Anterior cingulate cortex (tissue), 58 donors: ENCODE results near the gene F11R.
A peak's percentile ranks its signal among the peaks of the same experiment; 100 is the strongest.
"Not testable (repeated sequence)": the region's sequence is repeated elsewhere in the genome, so short reads cannot be mapped to it uniquely, and the experiment has no call there.

Experiments
- DNase-seq, 58 donors: peaks; one replicate each; lab custom pipeline; 2025; lab: John Stamatoyannopoulos, UW

The F11R gene

DNA sequence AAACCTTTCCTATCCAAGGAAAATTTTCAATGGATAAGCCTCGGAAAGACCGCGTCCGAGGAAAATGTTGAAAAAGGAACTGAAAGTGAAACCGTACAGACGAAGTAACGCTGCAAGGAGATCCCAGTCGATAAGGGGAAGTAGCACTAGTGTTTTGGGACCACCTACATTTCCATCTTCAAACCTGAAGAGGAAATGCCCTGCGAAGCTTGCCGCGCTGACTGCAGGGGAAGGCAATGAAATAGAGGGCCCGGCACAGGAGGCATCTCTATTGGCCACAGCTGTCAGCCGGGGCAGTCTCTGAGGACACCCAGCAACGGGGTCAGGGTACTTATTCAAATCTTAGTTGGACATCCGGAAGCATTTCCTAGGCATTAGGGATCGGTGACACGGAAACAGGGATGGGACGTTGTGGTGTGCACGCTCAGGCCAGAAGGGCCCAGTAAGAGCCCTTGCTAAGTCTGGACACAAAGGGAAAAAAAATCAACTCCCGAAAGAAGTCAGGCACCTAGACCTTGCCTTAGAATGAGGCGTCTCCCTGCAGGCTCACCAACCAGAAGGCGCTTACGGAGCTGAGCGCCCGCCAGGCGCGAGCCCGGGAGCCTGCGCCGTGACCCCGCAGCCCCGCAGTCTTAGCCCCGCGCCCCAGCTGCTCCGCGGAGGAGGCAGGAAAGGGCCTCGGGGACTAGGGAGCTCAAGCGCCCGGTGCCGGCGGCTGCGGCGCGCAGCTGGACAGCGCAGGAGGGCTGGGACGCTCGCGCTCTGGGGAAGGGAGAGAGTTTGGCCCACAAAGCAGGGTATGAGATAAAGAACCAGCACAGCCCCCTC, 24.2 kb upstream of the F11R start:
- peak in 49 of 58 donors; percentile 14 to 80 (median 54) for DNase-seq

DNA sequence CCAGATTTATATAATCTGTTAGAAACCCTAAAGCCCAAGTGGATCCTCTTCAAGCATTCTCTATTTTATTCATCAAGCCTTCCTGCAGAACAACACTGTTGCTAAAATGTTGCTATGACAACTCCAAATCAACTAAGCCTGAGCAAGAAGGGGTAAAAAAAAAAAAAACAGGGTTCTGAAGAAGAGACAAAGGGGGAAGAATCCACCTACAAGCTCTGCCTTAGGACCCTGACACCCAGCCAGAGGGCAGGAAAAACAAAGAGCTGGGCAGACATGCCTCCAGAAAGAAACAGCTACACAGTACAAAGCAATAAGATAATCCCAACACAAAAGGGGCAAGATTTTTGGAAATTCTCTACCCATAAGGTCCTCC, 23.6 kb upstream of the F11R start:
- no peak for DNase-seq

DNA sequence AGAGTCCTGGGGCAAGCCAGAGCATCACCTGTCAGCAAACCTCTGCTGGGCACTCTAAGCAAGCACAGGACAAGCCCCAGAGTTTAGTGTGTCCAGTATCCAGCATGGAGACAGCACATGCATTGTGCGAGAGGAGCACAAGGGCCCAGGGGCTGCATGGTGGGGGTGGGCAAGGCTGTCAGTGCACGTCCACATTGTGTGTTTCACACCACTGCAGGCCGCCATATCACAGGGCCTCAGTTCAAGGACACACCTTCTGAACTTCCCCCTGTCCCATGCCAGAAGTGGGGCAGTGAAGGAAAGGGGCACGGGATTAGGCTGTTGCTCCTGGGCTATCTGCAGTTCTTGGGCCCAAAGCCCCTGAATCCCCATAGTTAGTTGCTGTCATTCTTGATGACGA, 18.6 kb upstream of the F11R start:
- DNase-seq: no peak

DNA sequence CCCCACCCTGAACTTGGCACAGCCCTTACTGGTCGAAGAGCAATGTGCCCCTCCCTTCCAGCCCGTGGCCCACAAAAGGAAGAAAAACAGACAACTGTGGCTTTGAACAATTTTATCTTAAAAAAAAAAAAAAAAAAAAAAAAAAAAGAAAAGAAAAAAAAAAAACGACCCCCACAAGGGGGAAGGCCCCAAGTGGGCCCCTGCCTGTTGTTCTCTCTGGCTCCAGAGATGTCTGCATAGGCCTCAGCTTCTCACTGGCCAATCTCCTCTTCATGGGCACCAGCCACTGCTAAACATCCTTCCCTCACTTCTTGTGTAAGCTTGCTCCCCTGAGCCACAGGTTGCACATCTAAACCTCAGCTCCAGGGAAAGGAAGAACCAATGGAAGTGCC, 18.2 kb upstream of the F11R start:
- no peak for DNase-seq

DNA sequence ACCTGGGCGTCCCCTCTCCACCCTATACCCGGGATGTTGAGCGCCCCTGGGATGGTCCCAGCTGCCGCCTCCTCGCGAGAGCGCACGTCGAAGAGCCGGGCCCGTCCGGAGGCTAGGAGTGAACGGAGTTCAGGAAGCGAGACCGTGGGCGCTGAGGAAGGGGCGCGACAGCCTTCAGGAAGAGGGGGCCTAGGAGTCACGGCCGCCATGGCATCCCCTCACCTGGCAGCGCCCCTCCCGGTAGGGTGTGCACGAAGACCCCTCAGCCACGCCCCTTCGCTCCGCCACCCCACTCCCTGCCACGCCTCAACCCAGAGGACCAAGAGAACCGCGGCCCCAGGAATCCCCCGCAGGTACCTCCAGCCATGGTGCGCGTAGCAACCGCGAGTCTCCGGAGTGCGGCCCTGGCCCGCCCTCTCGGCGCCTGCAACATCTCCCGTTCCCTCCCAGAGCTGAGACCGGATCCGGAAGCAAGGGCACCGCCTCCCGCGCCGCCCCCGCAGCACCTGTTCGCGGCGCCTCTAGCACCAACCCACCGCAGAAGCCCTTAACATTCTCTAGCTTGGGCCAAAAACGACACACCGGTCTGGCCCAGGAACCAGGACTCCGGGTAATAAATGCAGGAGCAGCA, 17.7 kb upstream of the F11R start, which contains the start of gene TSTD1:
TSTD1 (minus strand) TSS at position 442 of the 631 bp plus-strand sequence; CDS start at position 367, 75 bp downstream.
- peak in 38 of 58 donors; percentile 6 to 67 (median 33) for DNase-seq

GRCh38 chr1:161037661-161038522, 16.9 kb upstream of the F11R start:
- peak in 2 of 58 donors; percentile 7 for DNase-seq

- DNase-seq: no peak
Measured at GRCh38 chr1:161033751-161034150, 12.8 kb upstream of the F11R start.

GRCh38 chr1:161032409-161032808, 11.5 kb upstream of the F11R start:
- DNase-seq: no peak

GRCh38 chr1:161031874-161032273, 10.9 kb upstream of the F11R start:
- no peak for DNase-seq

- not testable (repeated sequence) for DNase-seq
Measured at GRCh38 chr1:161029466-161029865, 8.5 kb upstream of the F11R start.

GRCh38 chr1:161026954-161027353, 6.0 kb upstream of the F11R start:
- not testable (repeated sequence) for DNase-seq

DNA sequence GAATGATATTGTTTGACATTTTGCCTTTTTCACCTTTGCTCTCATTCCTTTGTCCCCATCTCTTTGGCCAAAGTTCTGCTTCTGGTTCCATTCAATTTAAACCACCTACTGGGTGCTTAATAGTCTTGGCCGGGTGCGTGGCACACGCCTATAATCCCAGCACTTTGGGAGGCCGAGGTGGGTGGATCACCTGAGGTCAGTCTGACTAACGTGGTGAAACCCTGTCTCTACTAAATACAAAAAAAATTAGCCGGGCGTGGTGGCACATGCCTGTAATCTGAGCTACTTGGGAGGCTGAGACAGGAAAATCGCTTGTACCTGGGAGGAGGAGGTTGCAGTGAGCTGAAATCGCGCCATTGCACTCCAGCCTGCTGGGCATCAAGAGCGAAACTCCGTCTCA, 1.5 kb upstream of the F11R start:
- DNase-seq: not testable (repeated sequence)

DNA sequence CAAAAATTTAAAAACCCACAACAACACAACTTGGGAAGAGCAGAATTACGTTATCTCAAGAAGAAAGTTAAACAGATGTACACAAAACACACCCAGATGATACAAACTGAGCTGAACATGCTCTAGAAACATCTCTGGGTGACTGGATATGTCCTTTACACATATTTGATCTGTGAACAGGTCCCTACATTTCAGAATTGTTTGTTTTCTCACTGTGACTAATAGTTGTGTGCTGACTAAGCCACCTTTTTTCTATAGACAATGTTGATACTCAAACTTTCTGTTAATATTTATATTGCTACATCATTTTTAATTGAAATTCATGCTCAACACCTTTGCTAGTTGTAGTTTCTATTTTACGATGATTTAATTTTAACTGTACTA, 1.0 kb upstream of the F11R start:
- DNase-seq: no peak

GRCh38 chr1:161021165-161021969, 415 bp upstream of the F11R start:
- DNase-seq: peak in 51 of 58 donors; percentile 5 to 85 (median 41)

DNA sequence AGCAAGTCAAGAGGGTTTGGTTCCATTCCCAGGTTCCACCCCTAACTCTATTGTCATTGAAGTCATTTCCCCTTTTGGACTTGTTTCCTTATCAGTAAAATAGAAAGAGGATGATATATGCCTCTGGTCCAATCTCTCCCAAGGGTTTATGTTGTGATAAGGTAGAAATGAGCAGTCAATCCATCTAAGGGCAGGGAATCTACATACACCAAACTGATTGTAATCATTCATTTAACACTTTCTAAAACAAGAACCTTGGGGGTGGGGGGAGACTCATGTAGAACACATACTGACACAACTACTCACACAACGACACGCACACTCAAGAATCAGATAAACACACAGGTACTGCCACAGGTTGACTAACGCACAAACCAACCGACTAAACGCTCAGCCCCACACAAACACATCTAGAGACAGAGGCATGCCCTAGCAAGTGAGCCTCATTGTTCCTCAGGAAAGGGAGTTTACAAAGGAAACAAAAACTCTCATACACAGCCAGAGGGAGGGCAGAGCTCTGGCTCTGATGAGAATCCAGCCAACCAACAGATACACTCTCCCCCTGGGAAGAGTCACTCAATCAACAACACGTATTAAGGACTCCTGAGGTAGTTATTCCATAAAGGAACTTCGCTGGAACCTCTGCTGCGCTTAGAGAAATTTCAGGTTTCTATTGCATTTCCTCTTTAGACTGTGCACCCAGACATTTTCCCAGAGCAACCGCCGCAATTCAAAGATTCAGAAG, 1.0 kb downstream of the F11R start:
- DNase-seq: no peak

GRCh38 chr1:161019111-161019660, 1.8 kb downstream of the F11R start:
- not testable (repeated sequence) for DNase-seq

DNA sequence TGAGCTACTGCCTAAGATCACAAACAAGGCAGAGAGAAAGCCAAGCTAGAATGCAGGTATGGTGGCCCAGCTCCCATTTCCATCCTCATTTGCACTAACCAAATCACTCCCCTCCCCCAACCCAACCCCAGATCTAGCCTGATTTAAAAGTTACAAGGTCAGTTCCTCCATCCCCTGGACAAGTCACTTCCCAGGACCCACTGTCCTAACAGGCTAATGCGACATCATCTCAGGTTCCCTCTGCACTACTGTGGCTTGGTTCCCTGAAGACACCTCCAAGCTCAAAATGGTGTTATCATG, 2.4 kb downstream of the F11R start:
- DNase-seq: no peak

- DNase-seq: no peak
Measured at GRCh38 chr1:161017756-161018630, 3.0 kb downstream of the F11R start.
